ENCODE data around the gene FZR1. TPM values are rescaled to one million over a fixed set of nuclear protein-coding genes. Genes with fewer than 3 reads are reported as not detected.

The FZR1 gene
- 22.3 to 33.5 TPM (median 29.6 TPM) in 5 replicates for total RNA-seq (2022; extraction: Qiagen RNA extraction; ENCODE audit: low read depth)

DNA sequence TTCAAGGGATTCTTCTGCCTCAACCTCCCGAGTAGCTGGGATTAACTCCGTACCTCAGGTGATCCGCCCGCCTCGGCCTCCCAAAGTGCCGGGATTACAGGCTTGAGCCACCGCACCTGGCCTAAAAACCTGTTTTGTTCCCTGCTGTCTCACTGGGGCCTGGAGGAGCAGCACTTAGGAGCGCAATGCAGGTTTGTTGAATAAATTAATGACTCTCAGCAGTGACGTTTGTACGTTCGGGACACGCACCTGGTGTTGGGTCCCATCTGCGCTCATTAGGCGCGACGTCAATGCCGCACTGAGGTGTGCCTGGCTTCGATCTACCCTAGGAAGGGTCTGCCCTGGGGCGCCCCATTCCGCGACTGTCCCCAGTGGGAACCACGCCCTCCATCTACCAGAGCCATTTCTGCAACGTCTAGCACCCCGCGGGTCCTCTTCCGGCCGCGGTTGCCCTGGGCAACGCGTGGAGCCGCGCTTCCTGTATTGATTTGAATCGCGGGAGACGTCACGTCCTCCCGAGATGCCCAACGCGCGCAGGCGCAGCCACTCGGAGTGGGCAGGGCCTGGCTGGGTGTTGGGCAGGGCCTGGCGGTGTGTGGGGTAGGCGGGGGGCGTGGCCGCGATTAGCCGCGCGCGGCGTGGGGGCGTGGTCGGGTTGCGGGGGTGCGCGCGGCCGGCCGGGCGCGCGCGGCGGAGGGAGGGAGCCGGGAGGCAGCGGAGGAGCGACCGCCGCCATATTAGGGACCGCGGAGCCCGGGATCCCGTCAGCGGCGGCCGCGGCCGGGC is at the start of gene FZR1:
Gene FZR1, plus strand, starts transcription at position 714 of the 786 bp plus-strand sequence. CDS start 16,679 bp downstream, outside the sequence.

GRCh38 chr19:3480383-3481091 is 25.6 kb upstream of the FZR1 start, which contains the start of gene SMIM24:
SMIM24 (minus strand) TSS chr19:3480525; CDS start chr19:3480463, 62 bp downstream.

DNA sequence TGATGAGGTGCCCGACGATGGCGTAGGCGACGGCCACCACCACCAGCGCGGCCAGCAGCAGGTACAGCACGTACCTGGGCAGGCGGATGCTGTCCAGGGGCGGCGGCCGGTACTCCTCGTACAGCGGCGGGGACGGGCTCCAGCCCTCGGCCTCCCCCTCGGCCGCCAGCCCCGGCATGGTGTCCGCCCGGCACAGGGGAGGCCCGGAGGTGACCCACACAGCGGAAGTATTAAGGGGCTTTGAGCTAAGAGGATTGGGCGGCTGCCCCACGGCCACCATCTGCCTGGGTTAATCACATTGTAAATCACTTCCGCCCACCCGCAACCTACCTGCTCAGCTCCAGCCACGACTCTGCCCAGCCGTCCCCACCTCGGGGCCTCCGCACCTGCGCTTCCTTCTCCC is 22.9 kb upstream of the FZR1 start, which contains the start of gene SMIM44:
Gene SMIM44, minus strand, starts transcription at position 216 of the 403 bp plus-strand sequence. Its CDS starts 38 bp downstream, at position 178.

DNA sequence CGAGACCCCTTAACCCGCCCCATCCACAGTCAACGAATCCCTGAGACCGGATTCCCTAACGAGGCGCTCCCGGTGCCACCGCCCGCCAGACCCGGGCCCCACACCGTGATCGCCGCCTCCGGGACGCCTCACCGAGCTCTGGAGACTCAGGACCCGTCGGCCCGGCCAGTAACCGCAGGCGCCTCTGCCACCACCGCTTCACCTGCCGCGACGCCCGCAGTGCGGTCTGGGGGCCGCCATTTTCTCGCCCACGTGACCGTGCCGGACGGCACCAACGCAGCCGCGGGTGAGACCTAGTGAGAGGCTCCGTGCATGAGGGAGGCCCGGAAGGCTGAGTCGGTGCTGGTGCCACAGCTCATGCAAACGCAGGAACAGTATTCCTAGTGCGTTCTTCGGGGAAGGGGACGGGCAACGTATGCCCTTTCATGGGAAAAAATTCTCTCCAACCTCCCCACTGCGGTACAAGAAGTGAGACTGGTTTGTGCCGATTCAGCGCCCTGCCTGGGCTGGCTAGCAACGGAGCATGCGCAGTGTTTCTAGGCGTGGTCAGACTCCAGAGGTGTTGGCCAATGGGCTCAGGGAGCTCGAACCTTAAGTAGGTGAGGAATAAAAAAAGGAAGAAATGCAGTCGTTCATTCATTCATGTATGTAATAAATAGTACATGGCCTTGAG is 5.5 kb upstream of the FZR1 start, which contains the start of gene DOHH:
Gene DOHH, minus strand, starts transcription at position 246 of the 673 bp plus-strand sequence. CDS start 3,860 bp downstream, outside the sequence.

GRCh38 chr19:3538965-3539755 is 33.0 kb downstream of the FZR1 start, which contains the start of gene TEKTIP1:
TEKTIP1 (plus strand) TSS chr19:3539174; CDS start chr19:3539178, 4 bp downstream.

GRCh38 chr19:3557461-3558248 is 51.5 kb downstream of the FZR1 start, which contains the start of gene MFSD12:
MFSD12 (minus strand) TSS chr19:3557586; CDS start chr19:3557403, 183 bp downstream.

DNA sequence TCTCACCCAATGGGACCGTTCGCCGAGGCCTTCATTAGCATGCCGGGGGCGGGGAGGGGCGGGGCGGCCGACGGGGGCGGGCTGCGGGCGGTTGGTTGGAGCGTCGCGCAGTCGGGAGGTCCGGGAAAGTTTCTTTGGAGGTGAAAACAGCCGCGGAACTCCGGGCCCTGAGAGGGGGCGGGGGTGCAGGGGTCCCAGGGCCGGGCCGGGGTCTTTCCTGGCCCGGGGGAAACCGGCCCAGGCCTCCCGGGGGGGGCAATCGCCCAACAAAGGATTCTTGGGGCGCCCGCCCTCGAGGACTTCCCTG is 66.7 kb downstream of the FZR1 start, which contains the start of gene HMG20B:
Gene HMG20B, plus strand, starts transcription at position 90 of the 307 bp plus-strand sequence. CDS start 366 bp downstream, outside the sequence.

GRCh38 chr19:3585301-3586126 is 79.4 kb downstream of the FZR1 start, which contains the start of gene GIPC3:
GIPC3 (plus strand) TSS chr19:3585478; CDS start chr19:3585598, 120 bp downstream.

Other genes starting within 250 kb of the FZR1 start
- gene NFIC, start 139.7 kb upstream of the FZR1 start, total RNA-seq (2022; extraction: Qiagen RNA extraction; ENCODE audit: low read depth) = 32.7 to 43.1 TPM (median 40.6 TPM) in 5 replicates
- gene SMIM24, start 25.8 kb upstream of the FZR1 start, total RNA-seq (2022; extraction: Qiagen RNA extraction; ENCODE audit: low read depth) = 0.48 to 1.1 TPM (median 0.76 TPM) in 4 of 5 replicates, not detected in the other
- not detected in 5 replicates for gene SMIM44, start 22.9 kb upstream of the FZR1 start, total RNA-seq (2022; extraction: Qiagen RNA extraction; ENCODE audit: low read depth)
- 11.7 to 19.8 TPM (median 18.5 TPM) in 5 replicates for gene DOHH, start 5.6 kb upstream of the FZR1 start, total RNA-seq (2022; extraction: Qiagen RNA extraction; ENCODE audit: low read depth)
- not detected in 5 replicates for gene TEKTIP1, start 32.9 kb downstream of the FZR1 start, total RNA-seq (2022; extraction: Qiagen RNA extraction; ENCODE audit: low read depth)
- gene MFSD12, start 51.3 kb downstream of the FZR1 start, total RNA-seq (2022; extraction: Qiagen RNA extraction; ENCODE audit: low read depth) = 127 to 180 TPM (median 171 TPM) in 5 replicates
- 45.4 to 71.9 TPM (median 69.9 TPM) in 5 replicates for gene HMG20B, start 66.6 kb downstream of the FZR1 start, total RNA-seq (2022; extraction: Qiagen RNA extraction; ENCODE audit: low read depth)
- 0.13 to 0.28 TPM (median 0.21 TPM) in 5 replicates for gene GIPC3, start 79.2 kb downstream of the FZR1 start, total RNA-seq (2022; extraction: Qiagen RNA extraction; ENCODE audit: low read depth)
- gene TBXA2R, start 100.6 kb downstream of the FZR1 start, total RNA-seq (2022; extraction: Qiagen RNA extraction; ENCODE audit: low read depth) = 0.54 to 0.91 TPM (median 0.74 TPM) in 5 replicates
- gene CACTIN, start 120.5 kb downstream of the FZR1 start, total RNA-seq (2022; extraction: Qiagen RNA extraction; ENCODE audit: low read depth) = 14.3 to 21.3 TPM (median 19.3 TPM) in 5 replicates
- 9.1 to 13.8 TPM (median 12.0 TPM) in 5 replicates for gene PIP5K1C, start 194.2 kb downstream of the FZR1 start, total RNA-seq (2022; extraction: Qiagen RNA extraction; ENCODE audit: low read depth)
- gene TJP3, start 202.1 kb downstream of the FZR1 start, total RNA-seq (2022; extraction: Qiagen RNA extraction; ENCODE audit: low read depth) = 0.19 to 0.96 TPM (median 0.74 TPM) in 5 replicates

All from A549 treated with CpdA at 1 μM for 4 hours (cell line).